ENCODE data around the gene NUP210.
A peak's percentile ranks its signal among the peaks of the same experiment; 100 is the strongest.

The NUP210 gene

DNA sequence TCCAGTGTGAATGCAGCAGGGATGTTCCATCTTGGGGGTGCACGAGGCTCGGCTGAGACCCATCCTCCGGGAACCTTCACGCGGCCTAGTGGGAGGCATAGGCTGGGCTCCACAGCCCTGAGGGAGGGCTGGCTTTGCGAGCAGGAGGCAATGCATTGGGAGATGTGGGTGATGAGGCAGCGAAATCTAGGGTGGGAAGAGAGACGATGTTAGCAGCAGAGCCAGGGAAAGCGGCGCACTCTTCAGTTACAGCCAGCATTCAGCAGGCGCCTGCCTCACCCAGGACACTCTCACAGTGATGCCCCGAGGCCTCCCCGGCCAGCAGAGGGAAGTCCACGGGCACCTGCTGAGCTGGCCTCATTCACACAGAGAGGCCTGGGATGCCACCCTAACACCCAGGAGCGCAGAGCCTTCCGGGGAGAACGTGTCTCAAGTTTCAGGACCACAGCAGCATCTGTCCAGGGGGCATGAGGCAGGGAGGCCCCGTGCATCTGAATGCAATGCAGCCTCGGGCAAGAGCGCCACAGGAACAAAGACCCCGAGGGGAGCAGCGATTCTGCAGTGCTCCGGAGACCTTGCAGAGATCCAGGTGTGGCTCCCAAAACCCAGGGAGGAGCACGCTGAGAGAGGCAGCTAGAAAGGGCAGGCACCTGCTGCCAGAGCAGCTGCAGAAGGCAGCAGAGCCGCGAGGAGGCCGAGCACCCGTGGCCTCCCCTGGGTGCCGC, 102.4 kb downstream of the NUP210 start:
- DNase-seq, result no peak

DNA sequence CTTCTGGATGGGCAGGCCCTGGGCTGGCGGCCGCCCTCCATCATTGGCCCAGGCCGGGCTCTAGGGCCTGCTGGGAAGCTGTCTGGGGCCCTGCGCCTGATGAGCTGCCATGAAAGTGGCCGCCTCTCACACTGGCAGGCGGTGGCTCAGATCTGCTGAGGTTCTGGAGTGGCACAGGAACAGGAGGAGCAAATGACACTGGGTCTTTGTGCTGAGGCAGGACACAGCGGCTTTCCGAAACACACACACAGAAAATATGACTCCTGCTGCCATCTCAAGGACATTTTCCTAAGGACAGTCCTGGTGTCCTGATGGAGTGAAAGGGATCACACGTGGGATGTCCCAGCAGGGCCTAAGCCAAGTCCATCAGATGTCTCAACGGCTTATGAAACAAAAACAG, 103.5 kb downstream of the NUP210 start:
- DNase-seq, result no peak

DNA sequence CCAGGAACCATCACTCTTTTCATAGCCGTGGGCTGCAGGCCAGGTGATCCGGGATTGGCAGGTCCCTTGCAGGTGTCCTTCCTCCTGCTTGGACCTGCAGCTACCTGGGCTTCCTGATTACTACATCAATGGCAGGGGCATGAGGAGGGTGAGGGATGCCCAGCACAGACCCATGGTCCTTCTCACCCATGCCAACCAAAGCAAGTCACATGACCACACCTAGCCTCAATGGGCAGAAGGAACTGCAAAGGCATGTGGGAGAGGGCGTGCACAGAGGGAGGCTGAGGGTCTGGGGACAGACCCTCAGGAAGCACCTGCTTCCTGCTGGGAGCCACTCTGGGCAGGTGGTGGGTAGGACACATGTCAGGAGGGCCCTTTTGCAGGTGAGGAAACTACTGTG, 105.2 kb downstream of the NUP210 start:
- DNase-seq, result no peak

DNA sequence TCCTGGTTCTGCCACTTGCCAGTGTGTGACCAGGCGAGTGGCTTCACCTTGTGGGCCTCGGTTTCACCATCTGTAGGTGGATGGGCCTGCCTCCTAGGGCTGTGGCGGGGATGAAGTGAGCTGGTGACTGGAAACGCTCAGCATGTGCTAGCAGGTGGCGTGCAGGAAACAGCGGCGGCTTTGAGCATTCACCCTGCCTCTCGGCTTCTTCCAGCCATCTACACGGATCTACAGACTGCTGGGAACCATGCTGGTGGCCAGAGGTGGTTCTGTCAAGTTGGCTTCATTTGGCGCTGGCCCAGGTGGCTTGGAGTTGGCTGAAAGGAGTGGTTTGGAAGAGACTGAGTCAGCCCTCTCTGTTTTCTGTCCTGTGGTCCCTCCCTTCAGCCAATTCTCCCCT, 106.3 kb downstream of the NUP210 start:
- DNase-seq, result no peak

DNA sequence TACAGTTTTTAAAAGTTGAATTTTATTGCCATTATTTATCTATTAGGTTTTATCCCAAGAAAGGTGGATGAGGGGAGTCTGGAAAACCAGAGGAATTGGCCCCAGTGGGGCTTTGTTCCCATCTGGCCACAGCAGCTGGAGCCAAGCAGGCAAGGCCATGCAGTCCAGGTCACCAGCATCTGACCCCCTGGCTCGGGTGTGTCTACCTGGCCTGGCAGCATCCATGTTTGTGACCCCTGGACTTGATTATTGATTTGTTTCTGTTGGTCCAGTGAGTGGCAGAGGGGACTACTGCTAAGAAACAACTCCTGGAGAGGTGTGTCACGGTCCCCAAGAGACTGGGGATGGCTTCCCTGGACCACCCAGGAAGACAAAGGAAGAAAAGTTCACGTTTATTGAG, 111.1 kb downstream of the NUP210 start:
- no peak for DNase-seq

DNA sequence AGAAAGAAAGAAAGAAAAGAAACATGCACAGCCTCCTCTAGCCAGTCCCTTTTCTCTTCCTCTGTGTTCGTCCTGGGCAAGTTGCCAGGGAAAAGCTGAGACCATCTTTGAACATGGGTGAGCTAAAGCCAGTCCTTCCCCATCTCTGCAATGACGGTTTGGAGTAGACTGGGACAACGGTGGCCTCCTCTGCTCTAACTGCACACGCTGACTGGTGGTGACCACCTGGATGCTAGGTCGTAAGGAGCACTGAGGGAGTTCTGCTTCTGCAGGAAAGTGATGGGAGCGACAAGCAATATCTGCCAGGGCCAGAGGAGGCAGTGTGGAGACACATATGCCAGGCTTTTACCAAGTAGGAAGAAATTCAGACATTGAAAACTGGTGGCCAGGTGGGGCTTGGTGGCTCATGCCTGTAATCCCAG, 111.7 kb downstream of the NUP210 start:
- peak; percentile 18 for DNase-seq

DNA sequence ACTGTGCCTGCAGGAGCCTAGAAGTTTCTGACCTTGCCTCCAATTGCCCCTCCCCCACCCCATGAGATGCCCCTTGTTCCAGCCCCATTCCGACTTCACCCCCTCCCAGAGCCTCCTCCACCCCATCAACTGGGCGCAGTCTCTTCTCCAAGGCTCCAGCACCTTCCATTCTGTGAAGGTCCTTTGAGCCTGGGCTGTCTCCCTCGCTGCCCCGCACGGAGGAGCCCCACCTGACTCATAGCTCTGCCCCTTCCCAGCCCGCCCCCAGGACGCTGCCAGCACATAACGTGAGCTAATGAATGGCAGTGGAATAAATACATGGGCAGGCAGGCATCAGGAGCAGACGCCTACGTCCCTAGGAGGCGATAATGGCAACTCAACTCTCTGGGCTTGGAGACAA, 113.1 kb downstream of the NUP210 start:
- DNase-seq, result no peak

DNA sequence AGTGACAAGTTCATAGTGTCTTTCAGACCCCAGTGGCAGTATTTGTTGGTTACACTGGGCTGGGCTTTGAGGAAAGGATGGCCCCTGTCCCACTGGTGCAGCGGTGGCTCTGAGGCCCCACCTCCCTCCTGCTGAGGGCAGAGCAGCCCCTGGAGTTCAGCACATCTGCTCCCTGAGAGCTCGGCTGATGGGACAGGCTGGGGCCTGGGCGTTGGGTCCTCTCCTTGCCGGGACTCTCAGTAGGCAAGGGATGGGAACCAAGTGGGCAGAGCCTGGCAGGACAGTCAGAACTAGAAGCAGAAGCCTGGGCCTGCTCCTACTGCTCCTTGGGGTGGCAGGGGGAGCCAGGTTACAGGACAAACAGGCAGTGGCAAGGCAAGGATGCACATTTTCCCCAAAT, 114.5 kb downstream of the NUP210 start:
- DNase-seq, result no peak

DNA sequence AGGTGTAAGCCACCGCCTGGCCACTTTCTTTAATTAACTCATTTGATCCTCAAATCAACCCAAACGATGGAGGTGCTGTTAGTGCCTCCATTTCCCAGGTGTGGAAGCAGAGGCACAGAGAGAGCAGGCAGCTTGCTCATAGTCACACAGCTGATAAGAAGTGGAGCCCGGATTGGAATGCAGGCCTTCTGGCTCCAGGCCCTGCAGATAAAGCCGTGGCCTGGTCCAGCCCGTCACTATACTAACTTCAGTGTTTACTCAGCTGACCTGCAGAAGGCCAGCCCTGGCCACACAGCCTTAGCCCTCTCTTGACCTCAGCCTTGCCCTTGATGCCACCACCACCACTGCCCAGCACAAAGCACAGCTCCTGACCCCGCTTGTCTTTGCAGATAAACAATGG, 116.7 kb downstream of the NUP210 start:
- DNase-seq, result no peak

DNA sequence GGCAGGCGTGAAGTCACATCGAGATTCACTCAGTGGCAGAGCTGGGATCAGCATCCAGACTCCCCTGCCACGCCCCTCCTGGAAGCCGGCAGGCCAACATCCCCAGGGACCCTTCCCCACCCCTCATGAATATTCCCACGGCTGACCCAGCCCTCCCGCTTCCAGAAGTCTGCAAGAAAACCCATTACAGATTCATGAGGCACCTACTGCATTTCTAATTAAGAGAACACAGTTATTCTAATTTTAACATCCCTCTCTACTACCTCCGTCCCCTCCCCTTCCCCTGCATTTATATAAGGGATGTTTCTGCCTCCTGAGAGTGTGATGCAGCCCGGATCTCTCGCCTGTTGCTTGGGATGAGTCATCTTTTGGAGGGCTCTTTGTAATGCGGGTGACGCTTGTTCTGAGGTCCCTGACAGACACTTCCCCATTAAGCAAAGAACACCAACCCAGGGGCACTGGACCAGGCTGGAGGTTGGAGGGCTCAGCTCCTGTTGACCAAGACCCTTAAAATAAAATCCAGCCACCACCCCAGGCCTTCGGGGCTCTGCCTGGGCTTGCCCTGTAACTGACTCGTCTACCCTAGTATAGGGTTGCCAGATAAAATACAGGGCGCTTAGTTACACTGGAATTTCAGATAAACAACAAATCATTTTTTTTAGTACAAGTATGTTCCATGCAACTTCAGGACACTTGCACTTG, 118.7 kb downstream of the NUP210 start:
- DNase-seq, result no peak

DNA sequence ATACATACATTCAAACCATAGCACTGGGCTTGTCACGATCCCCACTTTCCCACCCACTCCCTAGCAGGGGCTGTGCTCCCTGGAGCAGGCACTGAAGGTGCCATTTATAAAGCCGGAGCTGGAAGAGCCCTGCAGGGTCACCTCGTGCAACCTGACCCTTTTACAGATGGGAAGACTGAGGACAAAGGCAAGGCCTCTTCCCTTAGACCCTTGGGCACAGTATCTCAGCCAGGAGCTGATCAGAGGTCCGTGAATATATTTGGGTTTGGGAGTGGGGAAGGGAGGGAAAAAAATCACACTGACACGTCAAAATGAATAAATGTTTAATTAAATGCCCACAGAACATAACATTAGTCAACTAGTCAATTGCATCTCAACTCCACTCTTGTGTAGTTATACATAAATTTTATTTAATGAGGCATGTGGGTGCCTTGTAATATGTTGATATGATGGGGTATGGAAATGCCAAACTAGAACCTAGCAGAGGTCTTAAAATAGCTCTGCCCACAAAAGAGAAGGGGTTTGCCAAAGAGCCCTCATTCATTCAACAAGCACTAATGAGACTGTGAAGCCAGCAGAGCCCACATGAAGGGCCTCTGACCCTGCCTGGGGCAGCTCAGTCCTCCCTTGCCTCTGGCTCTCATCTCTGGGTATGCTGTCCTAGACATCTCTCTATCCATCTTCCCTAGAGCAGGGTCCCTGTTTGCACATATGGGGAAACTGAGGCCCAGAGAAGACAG, 119.4 kb downstream of the NUP210 start:
- no peak for DNase-seq

DNA sequence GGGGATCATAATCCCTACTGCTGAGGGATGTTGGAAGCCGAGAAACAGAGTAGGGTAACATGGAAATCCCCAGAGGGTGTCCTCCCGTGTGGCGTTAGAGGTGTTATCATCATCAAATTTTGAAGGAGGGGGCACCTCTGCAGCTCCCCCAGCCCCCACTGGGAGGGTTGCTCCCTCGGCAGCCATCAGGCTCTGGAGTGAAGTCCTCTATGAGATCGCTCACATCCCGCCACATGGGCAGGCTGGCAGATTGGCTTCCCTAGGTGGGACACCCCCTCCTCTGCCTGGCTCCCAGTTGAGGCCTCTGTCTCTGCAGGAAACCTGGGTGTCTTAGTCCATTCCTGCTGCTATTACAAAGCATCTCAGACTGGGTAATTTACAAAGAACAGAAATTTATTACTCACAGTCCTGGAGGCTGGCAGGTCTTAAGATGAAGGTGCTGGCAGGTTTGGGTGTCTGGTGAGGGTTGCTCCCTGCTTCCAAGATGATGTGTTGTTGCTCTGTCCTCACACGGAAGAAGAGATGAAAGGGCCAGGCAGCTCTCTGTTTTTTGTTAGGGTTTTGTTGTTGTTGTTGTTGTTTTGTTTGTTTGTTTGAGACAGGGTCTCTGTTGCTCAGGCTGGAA, 120.5 kb downstream of the NUP210 start:
- DNase-seq, result no peak

DNA sequence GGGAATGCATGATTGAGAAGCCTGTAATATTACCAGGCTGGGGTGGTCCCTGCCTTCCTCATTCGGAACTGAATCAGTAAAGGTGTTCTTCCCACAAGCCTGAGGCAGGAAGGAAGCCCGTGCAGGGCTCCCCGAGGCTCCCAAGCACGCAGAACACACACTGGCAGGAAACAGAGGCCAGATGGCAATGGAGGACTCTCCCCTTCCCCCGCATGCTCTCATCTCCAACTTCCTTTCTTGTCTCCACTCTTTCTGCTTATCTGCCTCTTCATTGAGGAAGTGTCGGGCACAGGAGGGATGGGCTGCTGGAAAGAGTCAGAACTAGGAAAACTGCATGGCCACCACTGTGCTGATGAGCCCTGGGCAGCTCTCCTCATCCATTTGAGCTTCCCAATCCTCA, 123.5 kb downstream of the NUP210 start:
- no peak for DNase-seq

DNA sequence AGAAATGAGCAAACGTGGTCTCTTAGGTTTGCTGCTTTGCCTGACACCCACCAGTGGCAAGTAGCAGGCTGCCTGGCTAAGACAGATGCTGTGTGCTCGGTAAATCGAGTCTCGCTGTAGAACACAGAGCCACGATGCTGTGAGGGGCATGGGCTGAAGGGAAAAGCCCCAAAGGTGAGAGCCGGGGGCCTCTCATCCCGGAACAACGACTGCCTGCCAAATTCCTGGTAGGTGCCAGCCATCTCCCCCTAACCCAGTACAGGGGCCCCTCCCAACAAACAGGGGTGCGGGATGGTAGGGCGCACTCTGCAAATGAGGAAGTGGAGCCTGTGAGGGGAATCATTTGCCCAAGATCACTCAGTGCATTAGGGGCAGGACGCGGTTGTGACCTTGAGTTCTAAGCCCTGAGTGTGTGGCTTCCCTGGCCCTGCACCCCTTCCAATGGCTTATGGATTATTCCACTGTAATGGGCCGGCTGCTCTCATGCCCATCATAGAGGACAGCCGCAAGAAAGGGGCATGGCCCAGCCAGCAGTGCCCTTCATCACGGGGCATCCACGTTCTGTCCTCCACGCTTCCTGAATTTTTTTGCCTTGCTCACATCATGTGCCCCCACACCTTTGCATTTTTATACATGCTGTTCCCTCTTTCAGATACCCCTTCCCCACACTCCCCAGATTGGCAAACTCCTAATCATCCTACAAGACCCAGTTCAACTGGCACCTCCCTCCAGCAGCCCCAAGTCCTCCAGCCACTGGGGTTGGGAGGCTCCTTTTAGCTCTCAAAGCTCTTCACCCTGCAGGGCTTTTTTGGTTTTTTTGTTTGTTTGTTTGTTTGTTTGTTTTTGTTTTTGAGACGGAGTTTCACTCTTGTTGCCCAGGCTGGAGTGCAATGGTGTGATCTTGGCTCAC, 125.4 kb downstream of the NUP210 start:
- DNase-seq, result no peak

DNA sequence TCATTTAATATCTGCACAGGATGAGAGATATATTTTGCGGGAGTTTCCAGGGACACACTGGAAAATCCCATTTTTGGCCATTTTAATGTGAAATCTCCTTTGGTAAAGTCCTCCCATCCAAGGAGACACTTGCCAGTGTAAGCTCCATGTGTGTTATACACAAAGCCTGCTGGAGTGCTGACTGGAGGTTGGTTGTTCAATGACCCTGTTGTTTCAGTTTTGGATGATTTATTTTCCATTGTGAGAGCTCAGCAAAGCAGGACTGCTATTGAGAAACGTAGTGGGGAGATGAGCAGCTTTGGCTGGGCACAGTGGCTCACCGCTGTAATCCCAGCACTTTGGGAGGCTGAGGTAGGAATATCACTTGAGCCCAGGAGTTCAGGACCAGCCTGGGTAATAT, 127.7 kb downstream of the NUP210 start:
- DNase-seq, result no peak

DNA sequence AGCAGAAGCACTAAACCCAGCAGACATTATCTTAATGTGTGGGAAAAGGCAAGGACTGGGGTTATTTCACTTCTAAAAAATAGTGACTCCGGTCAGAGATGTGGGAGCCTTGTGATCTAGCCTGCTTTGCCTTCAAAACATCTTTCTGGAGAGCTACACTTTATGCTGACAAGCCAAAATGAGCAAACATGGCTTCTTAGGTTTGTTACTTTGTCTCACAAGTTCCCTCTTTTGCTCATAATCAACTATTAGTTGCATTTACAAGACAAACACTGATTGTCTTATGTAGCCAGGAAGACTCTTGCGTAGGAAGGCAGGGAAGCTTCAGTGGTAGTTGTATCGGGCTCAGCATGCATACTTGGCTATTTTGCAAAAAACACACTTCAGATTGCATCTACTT, 129.2 kb downstream of the NUP210 start:
- DNase-seq, result no peak

DNA sequence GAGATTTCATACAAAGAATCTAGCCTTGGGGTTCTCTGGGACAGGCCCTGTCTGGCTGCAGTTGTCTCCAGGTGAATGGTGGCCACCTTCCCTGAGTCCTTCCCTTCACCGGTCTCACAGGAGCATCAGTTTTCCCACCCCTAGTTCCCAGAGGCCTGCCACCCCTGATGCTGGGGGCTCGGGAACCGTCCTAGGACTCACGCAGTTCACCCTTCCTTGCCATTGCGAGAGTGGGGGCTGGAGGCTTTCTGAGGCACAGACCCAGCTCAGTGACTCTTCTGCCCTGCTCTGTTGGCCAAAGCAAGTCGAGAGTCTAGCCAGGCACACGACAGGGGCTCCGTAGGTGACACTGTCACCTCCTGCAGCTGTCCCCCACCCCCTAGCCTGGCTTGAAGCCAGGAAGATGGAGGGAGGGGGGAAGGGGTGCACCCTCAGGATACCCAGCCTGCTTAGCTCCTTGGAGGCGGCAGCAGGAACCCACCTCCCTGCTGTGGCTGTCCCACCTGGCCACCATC, 130.3 kb downstream of the NUP210 start:
- DNase-seq, result no peak

DNA sequence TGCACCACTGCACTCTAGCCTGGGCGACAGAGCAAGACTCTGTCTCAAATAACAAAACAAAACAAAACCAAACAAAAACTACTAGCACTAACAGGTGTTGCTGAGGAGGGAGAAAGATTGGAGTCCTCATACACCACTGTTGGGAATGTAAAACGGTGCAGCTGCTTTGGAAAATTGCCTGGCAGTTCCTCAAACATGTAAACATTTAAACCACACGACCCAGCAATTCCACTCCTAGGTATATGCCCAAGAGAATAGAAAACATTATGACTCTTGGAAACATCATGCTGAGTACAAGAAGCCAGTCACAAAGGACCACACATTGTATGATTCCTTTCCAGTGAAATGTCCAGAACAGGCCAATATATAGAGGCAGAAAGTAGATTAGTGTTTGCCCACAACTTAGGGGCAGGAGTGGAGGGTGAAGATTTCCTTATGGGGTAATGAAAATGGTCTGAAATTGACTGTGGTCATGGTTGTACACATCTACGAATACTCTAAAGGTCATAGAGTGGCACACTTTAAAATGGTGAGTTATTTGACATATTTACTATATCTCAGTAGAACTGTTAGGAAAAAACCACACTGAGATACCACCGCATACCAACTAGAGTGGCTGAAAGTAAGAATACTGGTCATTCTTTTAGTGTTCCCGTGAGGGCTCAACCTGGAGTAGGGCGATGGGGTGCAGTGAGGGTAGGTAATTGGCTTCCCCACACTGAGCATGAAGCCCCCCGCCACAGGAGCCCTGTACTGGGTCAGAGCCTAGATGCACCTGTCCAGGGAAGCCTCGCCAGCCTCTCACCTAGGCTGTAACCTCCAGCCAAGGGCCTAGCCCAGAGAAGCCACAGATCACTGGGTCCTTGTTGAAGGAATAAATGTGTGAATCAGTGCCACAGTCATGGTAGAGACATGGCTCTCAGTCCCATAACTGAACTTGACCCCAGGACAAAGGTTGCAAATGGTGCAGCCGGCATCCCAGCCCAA, 131.1 kb downstream of the NUP210 start:
- no peak for DNase-seq

DNA sequence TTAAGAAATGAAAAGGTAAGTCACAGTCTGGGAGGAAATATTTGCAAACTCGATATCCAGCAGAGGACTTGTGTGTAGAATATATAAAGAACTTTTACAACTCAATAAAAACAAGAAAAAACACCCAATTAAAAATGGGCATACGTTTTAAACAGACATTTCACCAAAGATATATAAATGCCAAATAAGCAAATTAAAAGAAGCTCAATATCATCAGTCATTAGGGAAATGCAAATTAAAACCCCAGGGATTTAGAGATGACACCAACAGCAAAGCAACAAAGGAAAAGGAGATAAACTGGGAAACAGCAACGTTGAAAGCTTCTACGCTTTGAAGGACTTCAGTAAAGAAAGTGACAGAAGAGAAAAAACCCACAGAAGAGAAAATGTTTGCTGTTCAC, 132.3 kb downstream of the NUP210 start:
- no peak for DNase-seq

DNA sequence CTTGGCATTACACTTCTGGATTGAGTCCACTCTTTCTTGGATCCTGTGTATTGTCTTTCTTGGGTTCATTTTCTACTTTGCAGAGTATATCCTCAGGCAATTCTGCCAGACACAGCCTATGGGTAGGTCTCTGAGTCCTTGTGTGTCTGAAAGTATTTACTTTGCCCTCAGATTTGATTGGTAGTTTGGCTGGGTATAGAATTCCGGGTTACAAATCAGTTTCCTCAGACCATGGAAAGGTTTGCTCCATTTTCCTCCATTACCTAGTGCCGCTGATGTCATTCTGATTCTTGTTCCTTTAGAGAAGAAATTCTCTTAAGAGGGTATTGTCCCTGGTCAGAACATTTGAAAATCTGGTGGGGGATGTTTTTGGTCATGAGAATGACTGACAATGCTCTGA, 133.2 kb downstream of the NUP210 start:
- DNase-seq, result no peak

DNA sequence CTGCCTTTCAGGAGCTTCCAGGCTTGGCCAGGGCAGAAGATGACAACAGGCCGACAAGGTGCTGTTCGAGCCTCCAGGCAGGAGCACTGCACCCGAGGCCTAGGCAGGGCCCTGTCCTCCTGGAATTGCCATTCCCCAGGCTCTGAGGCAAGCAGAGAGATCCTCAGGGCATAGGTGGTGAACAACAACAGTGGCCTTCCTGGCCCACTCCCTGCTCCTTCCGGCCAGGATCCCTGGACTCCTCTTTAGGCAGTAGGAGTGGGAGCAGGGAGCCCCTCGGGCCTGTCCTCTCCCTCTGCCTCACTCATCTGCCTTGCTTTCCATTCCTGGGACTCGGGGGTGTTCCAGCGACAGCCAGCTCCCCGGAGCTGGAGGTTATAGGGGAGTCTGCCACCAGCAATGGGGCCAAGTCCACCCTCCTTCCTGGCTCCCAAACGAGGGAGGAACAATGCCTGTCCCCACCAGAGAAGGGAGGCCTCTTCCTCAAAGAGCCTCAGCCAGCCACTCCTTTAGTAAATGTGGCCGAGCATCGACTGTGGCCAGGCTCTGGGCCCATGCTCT, 135.0 kb downstream of the NUP210 start:
- DNase-seq, result no peak
